ENCODE results near the gene ADCY6. TPM values are rescaled to one million over a fixed set of nuclear protein-coding genes. Genes with fewer than 3 reads are reported as not detected.

Gene ADCY6
- total RNA-seq, 1 donor from 2014 or later: 128 TPM

GRCh38 chr12:48789858-48790326, 1.0 kb upstream of the ADCY6 start:
- Mint-ChIP-seq H3K9me3 (ENCODE audit: low read depth) (no peaks in the 10 kb centered on the region), H3K4me1 (ENCODE audit: low read depth) (peaks cover 31% of the 10 kb centered on the region), H3K27me3 (no peaks in the 10 kb centered on the region), H3K27ac (peak overlapping the region; percentile 97), H3K4me3 (ENCODE audit: low read depth) (peak overlapping the region; percentile 94), H3K36me3 (ENCODE audit: insufficient read depth) (no peaks in the 10 kb centered on the region)
- DNase-seq (ENCODE audit: low spot score, unreplicated experiment): no peak
- no peak for TF ChIP-seq CTCF (IDR thresholded peaks at IDR 0.05; ENCODE audit: unreplicated experiment)

- H3K27me3 Mint-ChIP-seq: no peaks in the 10 kb centered on the region
- H3K9me3 Mint-ChIP-seq (ENCODE audit: low read depth): no peaks in the 10 kb centered on the region
- peak overlapping the region; percentile 96 for H3K27ac Mint-ChIP-seq
- TF ChIP-seq CTCF (IDR thresholded peaks at IDR 0.05; ENCODE audit: unreplicated experiment): no peak
- peak overlapping the region; percentile 94 for H3K4me3 Mint-ChIP-seq (ENCODE audit: low read depth)
- no peak for DNase-seq (ENCODE audit: low spot score, unreplicated experiment)
- H3K36me3 Mint-ChIP-seq (ENCODE audit: insufficient read depth): peaks cover under 1% of the 10 kb centered on the region
- peaks cover 33% of the 10 kb centered on the region for H3K4me1 Mint-ChIP-seq (ENCODE audit: low read depth)
Measured at GRCh38 chr12:48788524-48788853, 400 bp downstream of the ADCY6 start.

- peak overlapping the region; percentile 96 for H3K27ac Mint-ChIP-seq
- no peaks in the 10 kb centered on the region for H3K9me3 Mint-ChIP-seq (ENCODE audit: low read depth)
- TF ChIP-seq CTCF (IDR thresholded peaks at IDR 0.05; ENCODE audit: unreplicated experiment): no peak
- H3K36me3 Mint-ChIP-seq (ENCODE audit: insufficient read depth): peaks cover 3% of the 10 kb centered on the region
- H3K27me3 Mint-ChIP-seq: no peaks in the 10 kb centered on the region
- peaks cover 33% of the 10 kb centered on the region for H3K4me1 Mint-ChIP-seq (ENCODE audit: low read depth)
- H3K4me3 Mint-ChIP-seq (ENCODE audit: low read depth): peak overlapping the region; percentile 94
- DNase-seq (ENCODE audit: low spot score, unreplicated experiment): no peak
Measured at GRCh38 chr12:48787791-48788523, 932 bp downstream of the ADCY6 start.

GRCh38 chr12:48786591-48787544, 2.0 kb downstream of the ADCY6 start:
- H3K27ac Mint-ChIP-seq: peak overlapping the region; percentile 96
- H3K4me3 Mint-ChIP-seq (ENCODE audit: low read depth): peak overlapping the region; percentile 94
- DNase-seq (ENCODE audit: low spot score, unreplicated experiment): no peak
- H3K36me3 Mint-ChIP-seq (ENCODE audit: insufficient read depth): peaks cover 4% of the 10 kb centered on the region
- H3K9me3 Mint-ChIP-seq (ENCODE audit: low read depth): no peaks in the 10 kb centered on the region
- no peak for TF ChIP-seq CTCF (IDR thresholded peaks at IDR 0.05; ENCODE audit: unreplicated experiment)
- H3K4me1 Mint-ChIP-seq (ENCODE audit: low read depth): peaks cover 33% of the 10 kb centered on the region
- no peaks in the 10 kb centered on the region for H3K27me3 Mint-ChIP-seq

- Mint-ChIP-seq H3K27ac (no peak overlapping the region), H3K4me1 (ENCODE audit: low read depth) (peaks cover 21% of the 10 kb centered on the region), H3K27me3 (no peaks in the 10 kb centered on the region), H3K36me3 (ENCODE audit: insufficient read depth) (peaks cover 10% of the 10 kb centered on the region), H3K9me3 (ENCODE audit: low read depth) (no peaks in the 10 kb centered on the region), H3K4me3 (ENCODE audit: low read depth) (no peak overlapping the region)
- no peak for DNase-seq (ENCODE audit: low spot score, unreplicated experiment)
- no peak for TF ChIP-seq CTCF (IDR thresholded peaks at IDR 0.05; ENCODE audit: unreplicated experiment)
Measured at GRCh38 chr12:48783432-48783831, 5.5 kb downstream of the ADCY6 start.
